HuH-7.5 (cell line): Measurements from ENCODE around the gene LRRC7.

Source experiments
- DNase-seq: peaks from one replicate; pipeline ENCODE4 v3.0.0; 2011; ENCODE audit warnings: low spot score

LRRC7 gene

GRCh38 chr1:69976896-69977295 is 409.2 kb downstream of the LRRC7 start:
- no peak for DNase-seq

GRCh38 chr1:69982992-69983391 is 415.3 kb downstream of the LRRC7 start:
- DNase-seq, result no peak

GRCh38 chr1:69985376-69985775 is 417.7 kb downstream of the LRRC7 start:
- DNase-seq, result no peak

- no peak for DNase-seq
Observed at GRCh38 chr1:69985901-69986439, 418.2 kb downstream of the LRRC7 start.

- DNase-seq, result no peak
Observed at GRCh38 chr1:69987881-69988280, 420.2 kb downstream of the LRRC7 start.

GRCh38 chr1:69991644-69992043 is 423.9 kb downstream of the LRRC7 start:
- DNase-seq, result no peak

GRCh38 chr1:69992594-69992993 is 424.9 kb downstream of the LRRC7 start:
- DNase-seq, result no peak

- DNase-seq, result no peak
Observed at GRCh38 chr1:69993810-69994209, 426.1 kb downstream of the LRRC7 start.

GRCh38 chr1:69994241-69994640 is 426.5 kb downstream of the LRRC7 start:
- DNase-seq, result no peak

- no peak for DNase-seq
Observed at GRCh38 chr1:69998847-69999246, 431.1 kb downstream of the LRRC7 start.

- DNase-seq, result no peak
Observed at GRCh38 chr1:70003211-70003908, 435.6 kb downstream of the LRRC7 start.

GRCh38 chr1:70005386-70006034 is 437.8 kb downstream of the LRRC7 start:
- DNase-seq, result no peak

GRCh38 chr1:70008660-70009059 is 440.9 kb downstream of the LRRC7 start:
- no peak for DNase-seq

- DNase-seq, result no peak
Observed at GRCh38 chr1:70017770-70018169, 450.0 kb downstream of the LRRC7 start.

- DNase-seq, result no peak
Observed at GRCh38 chr1:70024272-70024671, 456.6 kb downstream of the LRRC7 start.

- DNase-seq, result no peak
Observed at GRCh38 chr1:70025052-70025451, 457.3 kb downstream of the LRRC7 start.

GRCh38 chr1:70025846-70026245 is 458.1 kb downstream of the LRRC7 start:
- DNase-seq, result no peak

- no peak for DNase-seq
Observed at GRCh38 chr1:70033266-70033873, 465.6 kb downstream of the LRRC7 start.

- no peak for DNase-seq
Observed at GRCh38 chr1:70033936-70034335, 466.2 kb downstream of the LRRC7 start.

- no peak for DNase-seq
Observed at GRCh38 chr1:70034403-70034802, 466.7 kb downstream of the LRRC7 start.

- no peak for DNase-seq
Observed at GRCh38 chr1:70038025-70038424, 470.3 kb downstream of the LRRC7 start.

GRCh38 chr1:70039485-70039884 is 471.8 kb downstream of the LRRC7 start:
- no peak for DNase-seq
